SKM-1 treated with dmso at 0.1 percent for 144 hours (cell line): ENCODE results near the gene GADD45GIP1.
"Not testable (repeated sequence)": the region's sequence is repeated elsewhere in the genome, so short reads cannot be mapped to it uniquely, and the experiment has no call there.

Experiments
- DNase-seq: peaks from one replicate; lab custom pipeline; 2025; ENCODE audit not compliant: unreplicated experiment; lab: John Stamatoyannopoulos, UW

Gene GADD45GIP1

GRCh38 chr19:12990431-12990830 lies 33.4 kb upstream of the GADD45GIP1 start:
- DNase-seq: no peak

GRCh38 chr19:12987781-12988180 lies 30.8 kb upstream of the GADD45GIP1 start:
- no peak for DNase-seq

- no peak for DNase-seq
Measured at GRCh38 chr19:12987190-12987589, 30.2 kb upstream of the GADD45GIP1 start.

GRCh38 chr19:12986726-12987125 lies 29.7 kb upstream of the GADD45GIP1 start:
- no peak for DNase-seq

GRCh38 chr19:12985049-12985776 lies 28.2 kb upstream of the GADD45GIP1 start:
- no peak for DNase-seq

- no peak for DNase-seq
Measured at GRCh38 chr19:12984683-12985048, 27.6 kb upstream of the GADD45GIP1 start.

GRCh38 chr19:12984143-12984627 lies 27.2 kb upstream of the GADD45GIP1 start:
- DNase-seq: no peak

- DNase-seq: peak; percentile 68
Measured at GRCh38 chr19:12983542-12984142, 26.6 kb upstream of the GADD45GIP1 start.

- no peak for DNase-seq
Measured at GRCh38 chr19:12983091-12983490, 26.1 kb upstream of the GADD45GIP1 start.

GRCh38 chr19:12982648-12983047 lies 25.6 kb upstream of the GADD45GIP1 start:
- DNase-seq: no peak

GRCh38 chr19:12979974-12980373 lies 23.0 kb upstream of the GADD45GIP1 start:
- no peak for DNase-seq

GRCh38 chr19:12976109-12976508 lies 19.1 kb upstream of the GADD45GIP1 start:
- DNase-seq: not testable (repeated sequence)

GRCh38 chr19:12975221-12975741 lies 18.3 kb upstream of the GADD45GIP1 start:
- DNase-seq: no peak

- DNase-seq: no peak
Measured at GRCh38 chr19:12974301-12975220, 17.5 kb upstream of the GADD45GIP1 start.

GRCh38 chr19:12973236-12973635 lies 16.2 kb upstream of the GADD45GIP1 start:
- DNase-seq: no peak

- DNase-seq: no peak
Measured at GRCh38 chr19:12970070-12970820, 13.2 kb upstream of the GADD45GIP1 start.

GRCh38 chr19:12969292-12969988 lies 12.4 kb upstream of the GADD45GIP1 start, which contains the start of gene DAND5:
TSS of gene DAND5 (plus strand) at chr19:12969576. CDS start at chr19:12969661, 85 bp downstream.
- no peak for DNase-seq

- DNase-seq: no peak
Measured at GRCh38 chr19:12967907-12968306, 10.9 kb upstream of the GADD45GIP1 start.

- DNase-seq: no peak
Measured at GRCh38 chr19:12965812-12966135, 8.8 kb upstream of the GADD45GIP1 start.
